Measurements from ENCODE around the gene BPHL.
"Not testable (repeated sequence)": the region's sequence is repeated elsewhere in the genome, so short reads cannot be mapped to it uniquely, and the experiment has no call there.

The BPHL gene

DNA sequence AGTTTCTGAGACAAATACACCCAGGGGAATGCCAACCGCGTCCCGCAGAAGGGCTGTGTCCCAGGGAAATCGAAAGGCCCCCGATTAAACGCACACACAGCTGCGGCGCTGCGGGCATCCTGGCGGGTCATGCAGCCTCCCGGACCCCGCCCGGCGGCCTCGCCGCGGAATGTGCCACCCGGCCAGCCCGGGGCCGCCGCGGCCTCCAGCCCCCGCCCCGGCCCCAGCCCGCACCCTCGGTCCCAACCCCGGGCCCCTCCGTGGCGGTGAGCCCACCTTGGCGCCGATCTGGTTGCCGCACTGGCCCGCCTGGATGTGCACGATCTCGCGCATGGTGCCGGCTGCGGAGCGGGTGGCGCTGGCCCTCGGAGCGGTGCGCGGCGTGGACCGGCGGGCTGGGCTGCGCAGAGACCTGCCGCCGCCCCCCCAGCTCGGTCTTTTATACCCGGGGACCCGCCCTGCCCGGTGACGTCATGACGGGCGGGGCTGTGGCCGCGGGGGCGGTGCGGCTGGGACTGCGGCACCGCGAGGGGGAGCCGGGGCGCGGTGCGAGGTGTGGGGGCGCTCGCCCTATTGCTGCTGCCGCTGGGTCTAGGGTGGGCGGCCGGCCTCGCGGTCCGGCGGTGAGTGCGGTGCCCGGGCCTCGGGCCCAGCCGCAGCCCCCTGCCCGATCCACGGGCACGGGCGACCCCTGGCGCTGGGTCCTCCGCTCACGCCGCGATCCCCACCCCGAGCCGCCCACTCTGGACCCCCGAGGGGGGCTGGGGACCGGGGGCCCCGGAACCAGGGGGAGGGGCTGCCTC lies 38.8 kb downstream of the BPHL start, which contains the start of gene TUBB2A:
TUBB2A (minus strand) TSS at position 414 of the 803 bp plus-strand sequence; CDS start at position 333, 81 bp downstream.
- peak; percentile 79 for DNase-seq

DNA sequence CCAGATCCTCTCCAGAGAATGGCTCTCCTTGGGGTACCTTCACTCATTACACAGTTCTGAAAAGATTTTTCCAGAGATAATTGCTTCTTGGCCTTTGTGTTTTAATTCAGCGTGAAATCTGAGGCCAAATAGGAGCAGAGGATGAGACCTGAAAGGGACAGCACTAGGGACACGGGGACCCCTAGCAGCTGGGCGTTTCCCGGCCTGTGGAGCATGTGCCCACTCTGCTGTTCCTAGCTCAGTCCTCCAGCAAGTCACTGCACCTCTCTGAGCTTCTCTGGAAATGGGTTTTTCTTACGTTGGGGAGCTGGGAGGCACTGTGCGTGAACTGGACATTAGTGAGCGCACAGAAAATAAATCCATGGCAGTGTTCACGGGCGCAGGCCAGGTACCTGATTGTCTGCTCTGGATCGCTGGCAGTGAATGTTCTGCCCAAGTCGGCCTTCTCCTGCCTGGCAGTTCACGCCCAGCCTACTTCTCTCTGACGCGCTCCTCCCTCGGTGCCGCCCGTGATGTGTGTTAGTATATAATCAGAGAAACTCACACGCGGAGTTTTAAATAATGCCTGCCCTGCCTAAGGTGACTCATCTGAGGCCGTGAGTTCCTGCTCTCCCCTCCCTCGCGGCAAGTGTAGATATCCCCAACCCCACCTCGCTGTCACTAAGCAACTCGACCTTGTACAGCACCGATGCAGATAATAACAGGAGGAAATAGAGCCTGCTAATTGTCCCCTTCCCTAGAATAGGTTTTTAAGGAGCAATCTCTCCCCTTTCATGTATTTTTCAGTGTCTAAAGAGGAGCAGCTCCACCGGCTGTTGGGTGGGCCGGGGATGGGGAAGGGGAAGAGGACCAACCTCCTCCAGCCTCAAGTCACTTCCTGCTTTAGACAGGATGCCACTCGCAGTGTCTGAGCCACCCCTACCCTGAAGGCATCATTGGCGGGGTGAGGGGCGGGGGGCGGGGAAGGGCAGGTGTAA lies 41.6 kb downstream of the BPHL start:
- DNase-seq = no peak

- DNase-seq = no peak
Observed at GRCh38 chr6:3162067-3162497, 43.6 kb downstream of the BPHL start.

DNA sequence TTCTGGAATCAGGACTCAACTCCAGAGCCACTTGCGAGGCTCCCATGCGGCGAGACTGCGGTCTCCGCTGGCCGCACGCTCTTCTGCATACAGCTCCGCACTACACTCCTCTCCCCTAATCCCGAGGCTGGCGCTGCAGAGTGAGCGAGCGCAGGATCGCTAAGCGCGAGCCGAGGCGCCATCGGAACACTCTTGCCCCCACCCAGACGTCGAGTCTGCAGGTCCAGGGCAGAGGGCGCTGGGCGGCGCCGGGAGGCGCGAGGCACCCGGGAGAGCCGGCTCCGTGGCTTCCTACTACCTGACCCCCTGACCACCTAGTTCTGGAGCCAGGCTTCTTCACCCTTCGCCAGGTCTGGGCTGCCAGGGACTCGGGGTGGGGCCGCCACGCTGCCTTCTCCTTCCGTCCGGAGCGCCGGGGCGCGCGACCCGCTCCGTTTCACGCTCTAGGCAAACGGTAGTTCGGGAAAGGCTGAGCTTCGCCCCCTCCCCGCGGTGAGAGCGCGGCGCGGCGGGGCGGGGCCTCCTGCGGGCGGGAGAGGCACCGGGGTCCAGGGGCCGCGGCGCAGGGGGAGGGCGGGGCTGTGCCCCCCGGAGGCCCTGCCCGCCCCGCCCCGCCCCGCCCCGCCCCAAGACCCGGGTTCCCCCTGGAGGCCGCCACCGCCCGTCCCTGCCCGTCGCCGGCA lies 44.2 kb downstream of the BPHL start:
- peak; percentile 63 for DNase-seq

- peak; percentile 40 for DNase-seq
Observed at GRCh38 chr6:3163248-3163594, 44.7 kb downstream of the BPHL start.

DNA sequence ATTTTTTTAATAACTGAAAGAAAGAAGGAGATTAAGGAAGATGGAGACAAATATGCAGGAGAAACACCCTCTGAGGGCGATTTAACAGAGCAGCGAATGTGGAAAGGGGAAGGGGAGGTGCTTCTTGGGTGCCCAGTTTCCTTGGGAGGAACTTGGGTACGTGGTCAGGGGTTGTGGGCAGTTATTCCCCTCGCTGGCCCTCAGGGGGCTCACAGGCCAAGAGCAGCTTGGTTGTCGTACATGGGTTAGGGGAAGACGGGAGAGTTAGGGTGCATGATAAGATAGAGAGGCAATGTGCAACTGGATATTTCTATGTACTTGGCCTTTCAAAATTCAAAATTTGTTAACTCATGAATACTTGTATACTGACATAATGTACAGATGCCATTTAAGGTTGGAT lies 45.9 kb downstream of the BPHL start:
- DNase-seq = no peak

- DNase-seq = no peak
Observed at GRCh38 chr6:3165631-3166534, 47.4 kb downstream of the BPHL start.

GRCh38 chr6:3166535-3167225 lies 48.2 kb downstream of the BPHL start:
- not testable (repeated sequence) for DNase-seq

DNA sequence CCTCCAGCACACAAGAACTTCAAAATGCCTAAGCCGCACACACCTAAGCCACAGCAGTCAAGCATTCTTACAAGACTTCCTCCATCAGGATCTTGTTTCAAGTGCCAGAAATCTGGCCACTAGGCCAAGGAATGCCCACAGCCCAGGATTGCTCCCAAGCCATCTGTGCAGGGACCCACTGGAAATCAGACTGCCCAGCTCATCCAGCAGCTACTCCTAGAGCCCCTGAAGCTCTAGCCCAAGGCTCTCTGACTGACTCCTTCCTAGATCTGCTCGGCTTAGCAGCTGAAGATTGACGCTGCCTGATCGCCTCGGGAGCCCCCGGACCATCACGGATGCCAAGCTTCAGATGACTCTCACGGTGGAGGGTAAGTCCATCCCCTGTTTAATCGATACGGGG lies 49.5 kb downstream of the BPHL start:
- not testable (repeated sequence) for DNase-seq

DNA sequence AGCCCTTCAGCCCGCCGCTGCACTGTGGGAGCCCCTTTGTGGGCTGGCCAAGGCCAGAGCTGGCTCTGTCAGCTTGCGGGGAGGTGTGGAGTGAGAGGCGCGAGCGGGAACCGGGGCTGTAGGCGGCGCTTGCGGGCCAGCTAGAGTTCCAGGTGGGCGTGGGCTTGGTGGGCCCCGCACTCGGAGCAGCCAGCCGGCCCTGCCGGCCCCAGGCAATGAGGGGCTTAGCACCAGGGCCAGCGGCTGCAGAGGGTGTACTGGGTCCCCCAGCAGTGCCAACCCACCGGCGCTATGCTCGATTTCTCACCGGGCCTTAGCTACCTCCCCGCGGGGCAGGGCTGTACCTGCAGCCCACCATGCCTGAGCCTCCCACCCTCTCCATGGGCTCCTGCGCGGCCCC lies 52.2 kb downstream of the BPHL start:
- not testable (repeated sequence) for DNase-seq

DNA sequence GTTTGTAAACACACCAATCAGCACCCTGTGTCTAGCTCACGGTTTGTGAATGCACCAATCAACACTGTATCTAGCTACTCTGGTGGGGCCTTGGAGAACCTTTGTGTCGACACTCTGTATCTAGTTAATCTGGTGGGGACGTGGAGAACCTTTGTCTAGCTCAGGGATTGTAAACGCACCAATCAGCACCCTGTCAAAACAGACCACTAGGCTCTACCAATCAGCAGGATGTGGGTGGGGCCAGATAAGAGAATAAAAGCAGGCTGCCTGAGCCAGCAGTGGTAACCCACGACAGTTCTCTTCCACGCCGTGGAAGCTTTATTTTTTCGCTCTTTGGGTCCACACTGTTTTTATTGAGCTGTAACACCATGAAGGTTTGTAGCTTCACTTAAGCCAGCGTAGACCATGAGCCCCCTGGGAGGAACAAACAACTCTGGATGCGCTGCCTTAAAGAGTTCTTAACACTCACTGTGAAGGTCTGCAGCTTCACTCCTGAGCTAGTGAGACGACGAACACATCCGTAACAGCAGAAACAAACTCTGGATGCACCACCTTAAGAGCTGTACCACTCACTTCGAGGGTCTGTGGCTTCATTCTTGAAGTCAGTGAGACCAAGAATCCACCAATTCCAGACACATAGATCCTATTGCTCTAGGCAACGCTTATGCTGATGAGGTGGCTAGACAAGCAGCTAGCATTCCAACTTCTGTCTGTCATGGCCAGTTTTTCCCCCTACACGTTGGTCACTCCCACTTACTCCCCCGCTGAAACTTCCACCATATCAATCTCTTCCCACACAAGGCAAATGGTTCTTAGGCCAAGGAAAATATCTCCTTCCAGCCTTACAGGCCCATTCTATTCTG lies 53.0 kb downstream of the BPHL start:
- DNase-seq = not testable (repeated sequence)

DNA sequence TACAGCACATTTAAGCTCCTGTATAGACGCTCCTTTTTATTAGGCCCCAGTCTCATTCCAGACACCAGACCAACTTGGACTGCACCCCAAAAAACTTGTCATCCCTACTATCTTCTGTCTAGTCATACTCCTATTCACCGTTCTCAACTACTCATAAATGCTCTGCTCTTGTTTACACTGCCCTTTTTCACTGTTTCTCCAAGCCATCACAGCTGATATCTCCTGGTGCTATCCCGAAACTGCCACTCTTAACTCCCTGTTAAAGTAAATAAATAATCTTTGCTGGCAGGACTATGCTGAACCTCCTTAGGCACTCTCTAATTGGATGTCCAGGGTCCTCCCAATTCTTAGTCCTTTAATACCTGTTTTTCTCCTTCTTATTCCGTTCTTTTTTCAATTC lies 54.3 kb downstream of the BPHL start:
- DNase-seq = not testable (repeated sequence)

DNA sequence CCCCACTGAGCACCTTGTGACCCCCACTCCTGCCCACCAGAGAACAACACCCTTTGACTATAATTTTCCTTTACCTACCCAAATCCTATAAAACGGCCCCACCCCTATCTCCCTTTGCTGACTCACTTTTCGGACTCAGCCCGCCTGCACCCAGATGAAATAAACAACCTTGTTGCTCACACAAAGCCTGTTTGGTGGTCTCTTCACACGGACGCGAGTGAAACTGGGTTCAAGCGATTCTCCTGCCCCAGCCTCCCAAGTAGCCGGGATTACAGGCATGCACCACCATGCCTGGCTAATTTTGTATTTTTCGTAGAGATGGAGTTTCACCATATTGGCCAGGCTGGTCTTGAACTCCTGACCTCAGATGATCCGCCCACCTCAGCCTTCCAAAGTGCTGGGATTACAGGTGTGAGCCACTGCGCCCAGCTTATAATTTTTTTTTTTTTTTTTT lies 55.2 kb downstream of the BPHL start:
- DNase-seq = not testable (repeated sequence)

DNA sequence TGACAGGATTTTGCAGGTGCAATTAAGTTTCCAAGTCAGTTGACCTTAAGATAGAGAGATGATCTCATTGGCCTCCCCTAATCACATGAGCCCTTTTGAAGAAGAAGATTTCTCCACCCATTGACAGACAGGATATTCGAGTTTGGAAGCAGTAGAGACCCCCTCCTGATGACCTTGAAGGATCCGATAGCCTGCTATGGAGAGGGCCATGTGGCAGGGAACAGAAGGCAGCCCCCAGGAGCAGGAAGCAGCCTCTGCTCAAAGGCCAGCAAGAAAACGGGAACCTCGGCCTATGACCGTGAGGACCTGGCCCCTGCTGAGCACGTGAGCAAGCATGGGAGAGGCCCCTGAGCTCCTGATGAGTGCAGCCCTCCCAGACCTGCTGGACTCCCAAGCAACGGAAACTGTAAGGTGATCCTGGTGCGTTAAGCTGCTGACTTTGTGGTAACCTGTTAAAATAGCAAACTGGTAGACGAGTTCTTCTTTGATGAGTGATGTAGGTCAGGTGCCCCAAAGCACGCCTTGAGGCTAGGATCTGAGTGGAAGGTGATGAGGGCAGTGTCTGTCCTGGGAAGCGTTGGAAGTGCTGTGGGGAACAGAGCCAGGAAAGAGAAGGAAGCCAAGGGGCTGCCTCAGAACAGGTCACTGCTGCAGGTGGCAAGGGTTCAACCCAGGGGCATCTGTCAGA lies 57.3 kb downstream of the BPHL start:
- DNase-seq = no peak

- peak; percentile 90 for DNase-seq
Observed at GRCh38 chr6:3176562-3177355, 58.2 kb downstream of the BPHL start.

GRCh38 chr6:3178666-3179065 lies 60.2 kb downstream of the BPHL start:
- DNase-seq = not testable (repeated sequence)

GRCh38 chr6:3179945-3180344 lies 61.4 kb downstream of the BPHL start:
- DNase-seq = not testable (repeated sequence)

DNA sequence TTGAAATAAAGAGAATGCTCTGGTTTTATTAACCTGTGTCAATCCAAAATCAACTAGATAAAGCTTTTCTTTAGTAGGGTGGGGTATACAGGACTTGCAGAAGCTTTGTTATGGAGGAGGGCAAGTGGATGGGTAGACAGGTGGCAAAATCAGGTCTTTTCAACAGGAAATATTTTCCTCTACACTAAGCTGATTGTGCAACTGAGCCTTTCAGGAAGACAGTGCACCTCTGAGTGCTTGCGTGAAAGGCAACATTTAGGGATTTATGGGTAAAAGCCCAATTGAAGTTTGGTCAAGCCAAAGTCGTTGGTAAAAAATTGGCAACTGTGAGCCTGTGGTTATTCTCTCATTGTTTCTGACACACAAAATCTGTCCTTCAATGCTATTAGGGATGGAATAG lies 62.6 kb downstream of the BPHL start:
- no peak for DNase-seq

GRCh38 chr6:3183066-3183465 lies 64.6 kb downstream of the BPHL start:
- no peak for DNase-seq

All from HCEC 1CT (cell line).